ENCODE results near the gene CRTAC1.

The CRTAC1 gene

DNA sequence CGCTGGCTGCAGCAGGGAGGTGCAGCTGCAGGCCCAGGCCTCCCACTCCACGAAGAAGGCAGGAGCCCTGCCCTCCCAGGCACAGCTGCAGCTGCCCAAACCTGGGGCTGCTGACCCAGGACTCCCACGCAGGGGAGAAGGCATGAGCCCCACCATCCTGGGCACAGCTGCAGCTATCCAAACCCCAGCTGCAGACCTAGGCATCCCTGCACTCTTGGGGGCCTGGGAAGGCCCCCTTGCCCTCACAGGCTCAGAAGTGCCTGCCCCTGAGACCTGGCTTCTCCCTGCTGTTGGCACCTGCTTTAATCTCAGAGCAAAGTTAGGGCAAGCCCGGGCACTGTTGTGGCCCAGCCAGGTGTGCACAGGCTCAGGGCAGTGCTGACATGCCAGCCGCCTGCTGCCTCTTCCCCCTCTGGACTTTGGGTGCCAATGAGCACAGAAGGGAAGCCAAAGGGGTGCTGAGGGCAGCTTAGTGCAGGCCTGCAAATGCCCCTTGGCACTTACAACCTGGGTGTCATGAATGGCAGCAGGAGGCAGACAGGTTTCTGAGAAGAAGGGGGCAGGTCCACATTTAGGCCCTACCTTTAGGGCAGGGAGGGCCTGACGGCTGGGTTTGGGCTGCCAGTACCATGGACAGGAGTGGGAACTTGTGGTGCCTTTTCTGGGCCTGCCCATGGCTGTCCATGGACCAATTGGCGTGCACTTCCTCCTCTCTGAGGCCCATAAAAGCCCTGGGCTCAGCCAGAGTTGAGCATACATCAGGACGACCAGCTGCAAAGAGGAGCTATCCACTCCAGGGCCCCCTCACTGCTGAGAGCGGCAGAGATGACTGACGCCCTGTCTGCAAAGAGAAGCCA lies 31.1 kb downstream of the CRTAC1 start:
- no peaks in the 10 kb centered on the region for H3K27me3 ChIP-seq (ENCODE audit: insufficient read depth, poor library complexity, severe bottlenecking)
- H3K27ac ChIP-seq (replicated peaks), result no peak overlapping the region
- DNase-seq (ENCODE audit: low read depth in 1 of 2, low spot score in 1 of 2), result no peak
- TF ChIP-seq, protein P1, sequence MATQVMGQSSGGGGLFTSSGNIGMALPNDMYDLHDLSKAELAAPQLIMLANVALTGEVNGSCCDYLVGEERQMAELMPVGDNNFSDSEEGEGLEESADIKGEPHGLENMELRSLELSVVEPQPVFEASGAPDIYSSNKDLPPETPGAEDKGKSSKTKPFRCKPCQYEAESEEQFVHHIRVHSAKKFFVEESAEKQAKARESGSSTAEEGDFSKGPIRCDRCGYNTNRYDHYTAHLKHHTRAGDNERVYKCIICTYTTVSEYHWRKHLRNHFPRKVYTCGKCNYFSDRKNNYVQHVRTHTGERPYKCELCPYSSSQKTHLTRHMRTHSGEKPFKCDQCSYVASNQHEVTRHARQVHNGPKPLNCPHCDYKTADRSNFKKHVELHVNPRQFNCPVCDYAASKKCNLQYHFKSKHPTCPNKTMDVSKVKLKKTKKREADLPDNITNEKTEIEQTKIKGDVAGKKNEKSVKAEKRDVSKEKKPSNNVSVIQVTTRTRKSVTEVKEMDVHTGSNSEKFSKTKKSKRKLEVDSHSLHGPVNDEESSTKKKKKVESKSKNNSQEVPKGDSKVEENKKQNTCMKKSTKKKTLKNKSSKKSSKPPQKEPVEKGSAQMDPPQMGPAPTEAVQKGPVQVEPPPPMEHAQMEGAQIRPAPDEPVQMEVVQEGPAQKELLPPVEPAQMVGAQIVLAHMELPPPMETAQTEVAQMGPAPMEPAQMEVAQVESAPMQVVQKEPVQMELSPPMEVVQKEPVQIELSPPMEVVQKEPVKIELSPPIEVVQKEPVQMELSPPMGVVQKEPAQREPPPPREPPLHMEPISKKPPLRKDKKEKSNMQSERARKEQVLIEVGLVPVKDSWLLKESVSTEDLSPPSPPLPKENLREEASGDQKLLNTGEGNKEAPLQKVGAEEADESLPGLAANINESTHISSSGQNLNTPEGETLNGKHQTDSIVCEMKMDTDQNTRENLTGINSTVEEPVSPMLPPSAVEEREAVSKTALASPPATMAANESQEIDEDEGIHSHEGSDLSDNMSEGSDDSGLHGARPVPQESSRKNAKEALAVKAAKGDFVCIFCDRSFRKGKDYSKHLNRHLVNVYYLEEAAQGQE (IDR thresholded peaks at IDR 0.05; ENCODE audit: insufficient replicate concordance, low read depth), result peak; percentile 49
- no peak for TF ChIP-seq GABPA (IDR thresholded peaks at IDR 0.05; ENCODE audit: low read depth)
- TF ChIP-seq, protein P2, sequence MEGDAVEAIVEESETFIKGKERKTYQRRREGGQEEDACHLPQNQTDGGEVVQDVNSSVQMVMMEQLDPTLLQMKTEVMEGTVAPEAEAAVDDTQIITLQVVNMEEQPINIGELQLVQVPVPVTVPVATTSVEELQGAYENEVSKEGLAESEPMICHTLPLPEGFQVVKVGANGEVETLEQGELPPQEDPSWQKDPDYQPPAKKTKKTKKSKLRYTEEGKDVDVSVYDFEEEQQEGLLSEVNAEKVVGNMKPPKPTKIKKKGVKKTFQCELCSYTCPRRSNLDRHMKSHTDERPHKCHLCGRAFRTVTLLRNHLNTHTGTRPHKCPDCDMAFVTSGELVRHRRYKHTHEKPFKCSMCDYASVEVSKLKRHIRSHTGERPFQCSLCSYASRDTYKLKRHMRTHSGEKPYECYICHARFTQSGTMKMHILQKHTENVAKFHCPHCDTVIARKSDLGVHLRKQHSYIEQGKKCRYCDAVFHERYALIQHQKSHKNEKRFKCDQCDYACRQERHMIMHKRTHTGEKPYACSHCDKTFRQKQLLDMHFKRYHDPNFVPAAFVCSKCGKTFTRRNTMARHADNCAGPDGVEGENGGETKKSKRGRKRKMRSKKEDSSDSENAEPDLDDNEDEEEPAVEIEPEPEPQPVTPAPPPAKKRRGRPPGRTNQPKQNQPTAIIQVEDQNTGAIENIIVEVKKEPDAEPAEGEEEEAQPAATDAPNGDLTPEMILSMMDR (IDR thresholded peaks at IDR 0.05; ENCODE audit: insufficient read depth, low read length), result no peak
- no peak for TF ChIP-seq POLR2AphosphoS5 (IDR thresholded peaks at IDR 0.05; ENCODE audit: low read depth)
- no peak for TF ChIP-seq SPI1 (IDR thresholded peaks at IDR 0.05; ENCODE audit: borderline replicate concordance, low read depth)
- no peak overlapping the region for H3K4me3 ChIP-seq (replicated peaks; ENCODE audit: insufficient read depth, low read length)

DNA sequence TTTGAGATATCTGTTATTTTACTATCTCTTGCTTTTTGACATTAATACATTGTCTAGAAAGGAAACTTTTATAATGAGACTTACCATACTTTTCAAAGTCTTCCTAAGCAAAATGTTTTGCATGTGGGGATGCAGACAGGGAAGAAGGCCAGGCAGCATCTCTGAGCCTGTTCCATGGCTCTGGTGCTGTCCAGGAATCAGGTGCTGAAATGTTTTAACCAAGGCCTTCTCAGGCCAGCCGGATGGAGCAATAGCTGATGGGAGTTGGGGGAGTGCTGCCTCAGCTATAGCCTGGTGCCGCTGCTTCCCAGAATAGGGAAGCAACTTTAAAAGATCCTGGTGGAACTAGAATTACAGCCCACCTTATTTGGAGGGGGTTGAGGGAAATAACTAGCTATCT lies 38.5 kb downstream of the CRTAC1 start:
- H3K27me3 ChIP-seq (ENCODE audit: insufficient read depth, poor library complexity, severe bottlenecking), result no peaks in the 10 kb centered on the region
- TF ChIP-seq, protein P1 (IDR thresholded peaks at IDR 0.05; ENCODE audit: insufficient replicate concordance, low read depth), result peak; percentile 94
- no peak for TF ChIP-seq POLR2AphosphoS5 (IDR thresholded peaks at IDR 0.05; ENCODE audit: low read depth)
- no peak overlapping the region for H3K27ac ChIP-seq (replicated peaks)
- H3K4me3 ChIP-seq (replicated peaks; ENCODE audit: insufficient read depth, low read length), result no peak overlapping the region
- DNase-seq (ENCODE audit: low read depth in 1 of 2, low spot score in 1 of 2), result no peak

DNA sequence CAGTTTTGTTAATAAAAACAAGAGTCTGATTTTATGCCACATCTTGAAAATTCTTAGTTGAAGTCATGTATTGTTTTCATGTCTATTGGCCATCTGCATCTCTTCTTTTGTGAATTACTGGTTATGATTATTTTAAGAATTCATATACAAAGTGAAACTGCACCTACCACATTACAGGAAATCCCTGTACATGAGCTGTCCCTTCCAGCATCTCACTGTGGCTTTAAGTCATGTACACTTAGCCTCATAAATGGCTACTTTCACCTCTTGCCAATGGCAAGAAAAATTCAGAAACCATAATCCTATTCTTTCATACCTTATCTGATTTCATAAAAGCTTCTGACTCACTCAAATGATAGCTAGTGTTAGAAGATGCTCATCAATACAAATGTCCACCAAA lies 48.6 kb downstream of the CRTAC1 start:
- no peak overlapping the region for H3K4me3 ChIP-seq (replicated peaks; ENCODE audit: insufficient read depth, low read length)
- no peak for DNase-seq (ENCODE audit: low read depth in 1 of 2, low spot score in 1 of 2)
- H3K27ac ChIP-seq (replicated peaks), result no peak overlapping the region
- no peak for TF ChIP-seq GABPA (IDR thresholded peaks at IDR 0.05; ENCODE audit: low read depth)
- TF ChIP-seq, protein P1 (IDR thresholded peaks at IDR 0.05; ENCODE audit: insufficient replicate concordance, low read depth), result no peak
- peaks cover 10% of the 10 kb centered on the region for H3K27me3 ChIP-seq (ENCODE audit: insufficient read depth, poor library complexity, severe bottlenecking)

DNA sequence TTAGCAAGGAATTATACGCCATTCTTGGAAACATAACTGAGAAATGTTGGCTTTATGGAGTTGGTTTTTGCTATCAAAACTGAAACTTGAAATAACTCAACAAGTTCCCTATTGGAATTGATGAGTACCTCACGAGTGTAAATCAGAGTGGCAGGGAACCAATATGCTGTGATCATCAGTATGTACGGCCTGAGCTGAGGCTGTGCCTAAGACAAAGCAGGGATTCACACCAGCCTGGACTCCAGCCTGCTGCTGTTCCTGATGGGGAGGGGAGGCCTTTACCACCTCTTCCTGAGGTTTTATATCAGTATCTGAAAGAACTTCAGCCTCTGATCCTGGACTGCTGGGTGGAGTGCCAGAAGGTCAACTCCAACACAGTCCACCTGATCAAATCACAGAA lies 52.7 kb downstream of the CRTAC1 start:
- Histone ChIP-seq H3K27ac (replicated peaks) (no peak overlapping the region), H3K4me3 (replicated peaks; ENCODE audit: insufficient read depth, low read length) (no peak overlapping the region), H3K27me3 (ENCODE audit: insufficient read depth, poor library complexity, severe bottlenecking) (peaks cover 18% of the 10 kb centered on the region)
- no peak for DNase-seq (ENCODE audit: low read depth in 1 of 2, low spot score in 1 of 2)
- TF ChIP-seq, protein P2 (IDR thresholded peaks at IDR 0.05; ENCODE audit: insufficient read depth, low read length), result no peak
- TF ChIP-seq POLR2AphosphoS5 (IDR thresholded peaks at IDR 0.05; ENCODE audit: low read depth) (no peak), GABPA (IDR thresholded peaks at IDR 0.05; ENCODE audit: low read depth) (no peak), SPI1 (IDR thresholded peaks at IDR 0.05; ENCODE audit: borderline replicate concordance, low read depth) (no peak)
- TF ChIP-seq, protein P1 (IDR thresholded peaks at IDR 0.05; ENCODE audit: insufficient replicate concordance, low read depth), result no peak

All from HL-60 (cell line).